HG03354 (cell line): Measurements from ENCODE around the gene SBNO2.
"Not testable (repeated sequence)": the region's sequence is repeated elsewhere in the genome, so short reads cannot be mapped to it uniquely, and the experiment has no call there.

Source experiments
- ATAC-seq: cut with Tn5 transposase; IDR thresholded peaks from one replicate; pipeline ENCODE4 v1.9.1; 2021; ENCODE audit warnings: mild to moderate bottlenecking; ENCODE audit not compliant: unreplicated experiment, poor library complexity, severe bottlenecking

SBNO2 gene

GRCh38 chr19:1144741-1145140 lies 29.3 kb downstream of the SBNO2 start:
- ATAC-seq, result no peak

GRCh38 chr19:1143828-1144399 lies 30.2 kb downstream of the SBNO2 start:
- ATAC-seq, result no peak

GRCh38 chr19:1141944-1142343 lies 32.1 kb downstream of the SBNO2 start:
- no peak for ATAC-seq

- no peak for ATAC-seq
Observed at GRCh38 chr19:1140272-1141027, 33.6 kb downstream of the SBNO2 start.

- no peak for ATAC-seq
Observed at GRCh38 chr19:1139126-1139525, 34.9 kb downstream of the SBNO2 start.

GRCh38 chr19:1138121-1138520 lies 35.9 kb downstream of the SBNO2 start:
- no peak for ATAC-seq

GRCh38 chr19:1136621-1137317 lies 37.3 kb downstream of the SBNO2 start:
- ATAC-seq, result no peak

GRCh38 chr19:1136201-1136600 lies 37.9 kb downstream of the SBNO2 start:
- no peak for ATAC-seq

GRCh38 chr19:1135454-1135853 lies 38.6 kb downstream of the SBNO2 start:
- ATAC-seq, result no peak

GRCh38 chr19:1134431-1134830 lies 39.6 kb downstream of the SBNO2 start:
- no peak for ATAC-seq

- no peak for ATAC-seq
Observed at GRCh38 chr19:1133471-1133929, 40.6 kb downstream of the SBNO2 start.

GRCh38 chr19:1132552-1133383 lies 41.3 kb downstream of the SBNO2 start:
- peak; percentile 12 for ATAC-seq

- peak; percentile 58 for ATAC-seq
Observed at GRCh38 chr19:1131718-1132551, 42.1 kb downstream of the SBNO2 start.

GRCh38 chr19:1130771-1131717 lies 43.0 kb downstream of the SBNO2 start:
- ATAC-seq, result peak; percentile 10

GRCh38 chr19:1129535-1129934 lies 44.5 kb downstream of the SBNO2 start:
- no peak for ATAC-seq

GRCh38 chr19:1129084-1129483 lies 45.0 kb downstream of the SBNO2 start:
- ATAC-seq, result not testable (repeated sequence)

- no peak for ATAC-seq
Observed at GRCh38 chr19:1128106-1128505, 46.0 kb downstream of the SBNO2 start.
